LNCaP clone FGC (cell line): ENCODE data around the gene DNTT.
"Not testable (repeated sequence)": the region's sequence is repeated elsewhere in the genome, so short reads cannot be mapped to it uniquely, and the experiment has no call there.

Source experiments
- DNase-seq: peaks from one replicate; pipeline ENCODE4 v3.0.0-alpha.2; 2011; ENCODE audit warnings: low read depth
- H3K4me3 ChIP-seq: 2 replicates; pipeline ENCODE4 v1.5.1; 2011; ENCODE audit warnings: mild to moderate bottlenecking, low read depth, low read length, control low read depth
- TF ChIP-seq, protein P1 (sequence below): IDR thresholded peaks from 2 replicates; pipeline ENCODE4 v1.5.1; 2012; ENCODE audit warnings: mild to moderate bottlenecking; ENCODE audit not compliant: control insufficient read depth, insufficient read depth; ENCODE audit errors: extremely low read depth

The DNTT gene

DNA sequence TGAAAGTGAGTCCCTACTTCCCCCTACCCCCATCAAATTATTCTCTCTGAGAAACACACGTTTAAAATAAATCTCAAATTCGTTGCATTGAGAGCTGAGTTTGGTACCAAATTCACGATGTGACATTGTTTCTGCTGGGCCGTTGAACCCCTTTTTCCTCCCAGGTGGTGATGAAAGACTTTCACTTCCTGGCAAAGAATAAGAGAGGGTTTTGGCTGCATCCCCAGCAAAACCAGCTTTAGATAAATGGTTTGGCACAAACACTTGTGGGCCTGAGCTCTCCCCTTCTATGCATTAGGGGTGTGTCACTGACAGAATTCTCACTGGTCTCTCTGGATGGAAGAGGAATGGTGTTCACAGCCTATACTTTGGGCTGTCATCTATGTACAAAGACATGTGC is 8.8 kb upstream of the DNTT start:
- DNase-seq, result no peak
- TF ChIP-seq, protein P1, sequence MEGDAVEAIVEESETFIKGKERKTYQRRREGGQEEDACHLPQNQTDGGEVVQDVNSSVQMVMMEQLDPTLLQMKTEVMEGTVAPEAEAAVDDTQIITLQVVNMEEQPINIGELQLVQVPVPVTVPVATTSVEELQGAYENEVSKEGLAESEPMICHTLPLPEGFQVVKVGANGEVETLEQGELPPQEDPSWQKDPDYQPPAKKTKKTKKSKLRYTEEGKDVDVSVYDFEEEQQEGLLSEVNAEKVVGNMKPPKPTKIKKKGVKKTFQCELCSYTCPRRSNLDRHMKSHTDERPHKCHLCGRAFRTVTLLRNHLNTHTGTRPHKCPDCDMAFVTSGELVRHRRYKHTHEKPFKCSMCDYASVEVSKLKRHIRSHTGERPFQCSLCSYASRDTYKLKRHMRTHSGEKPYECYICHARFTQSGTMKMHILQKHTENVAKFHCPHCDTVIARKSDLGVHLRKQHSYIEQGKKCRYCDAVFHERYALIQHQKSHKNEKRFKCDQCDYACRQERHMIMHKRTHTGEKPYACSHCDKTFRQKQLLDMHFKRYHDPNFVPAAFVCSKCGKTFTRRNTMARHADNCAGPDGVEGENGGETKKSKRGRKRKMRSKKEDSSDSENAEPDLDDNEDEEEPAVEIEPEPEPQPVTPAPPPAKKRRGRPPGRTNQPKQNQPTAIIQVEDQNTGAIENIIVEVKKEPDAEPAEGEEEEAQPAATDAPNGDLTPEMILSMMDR, result no peak
- H3K4me3 ChIP-seq, result no peak overlapping the region

DNA sequence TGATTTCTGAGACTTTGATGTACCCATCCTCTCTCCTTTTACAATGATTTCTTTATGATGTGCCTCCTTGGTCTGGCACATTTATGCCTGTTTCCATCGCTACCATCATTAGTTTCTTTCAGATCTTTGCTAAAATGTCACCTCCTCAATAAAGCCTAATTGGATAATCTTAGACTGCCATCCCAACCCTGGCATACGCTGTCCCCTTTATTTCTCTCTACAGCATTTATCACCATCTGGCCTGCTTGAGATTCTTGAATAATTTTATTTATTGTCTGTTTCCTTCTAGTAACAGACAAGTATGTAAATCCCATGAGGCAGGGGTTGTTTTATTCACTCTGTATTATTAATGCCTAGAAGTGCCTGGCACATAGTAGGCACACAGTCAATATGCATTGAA is 6.7 kb upstream of the DNTT start:
- H3K4me3 ChIP-seq, result no peak overlapping the region
- DNase-seq, result no peak
- TF ChIP-seq, protein P1, result no peak

DNA sequence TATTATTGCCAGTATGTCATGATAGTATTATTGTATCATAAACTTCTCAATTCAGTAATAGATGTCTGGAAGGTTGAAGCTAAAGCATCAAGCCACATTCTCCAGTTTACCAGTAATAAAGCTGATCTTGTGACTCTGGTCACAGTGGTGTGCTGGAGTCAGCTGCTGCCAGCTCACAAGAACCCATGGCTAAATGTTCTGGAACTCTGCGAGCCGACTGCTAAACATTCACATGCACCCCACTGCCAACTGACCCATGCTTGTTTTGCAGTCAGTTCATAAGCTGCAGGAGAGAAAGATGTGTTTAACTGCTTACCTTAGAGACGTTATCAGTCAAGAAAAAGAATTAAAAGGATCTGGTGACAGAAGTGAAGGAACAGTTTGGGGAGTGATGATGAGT is 5.9 kb upstream of the DNTT start:
- TF ChIP-seq, protein P1, result no peak
- no peak for DNase-seq
- no peak overlapping the region for H3K4me3 ChIP-seq

DNA sequence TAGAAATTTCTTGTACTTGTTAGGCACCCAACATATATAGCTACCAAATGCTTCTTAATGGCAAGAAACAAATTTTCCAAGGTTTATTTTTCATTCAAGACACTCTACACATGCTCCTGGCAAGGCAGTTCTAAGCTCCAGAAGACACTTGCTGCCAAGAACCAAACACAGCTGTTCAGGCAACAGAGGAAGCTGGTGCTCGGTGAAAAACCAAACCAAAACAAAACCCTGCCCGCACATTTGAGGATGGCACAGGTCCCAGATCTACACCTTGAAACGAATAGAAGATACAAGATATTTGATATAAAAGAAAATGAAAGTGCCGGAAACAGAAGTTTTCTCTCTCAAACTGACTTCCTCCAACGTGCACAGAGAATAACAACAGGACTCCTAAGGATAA is 4.9 kb upstream of the DNTT start:
- no peak overlapping the region for H3K4me3 ChIP-seq
- TF ChIP-seq, protein P1, result no peak
- no peak for DNase-seq

DNA sequence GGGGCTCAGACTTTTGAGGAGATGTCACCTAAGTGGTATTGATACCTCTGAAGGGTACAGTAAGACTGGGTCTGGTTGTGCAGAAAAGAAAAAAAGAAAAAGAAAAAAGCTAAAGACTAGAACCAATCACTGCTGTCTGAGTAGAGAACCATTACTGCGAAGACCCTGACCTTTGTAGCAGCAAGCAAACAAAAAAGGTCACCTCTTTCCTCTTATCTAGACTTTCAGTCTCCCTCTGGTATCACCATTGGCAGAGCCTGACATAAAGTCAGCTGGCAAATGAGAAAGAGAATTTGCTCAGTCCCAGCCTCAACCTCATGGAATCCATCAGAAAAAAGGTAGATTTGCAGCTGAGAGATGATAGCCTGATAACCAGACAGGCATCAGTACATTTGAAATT is 2.6 kb upstream of the DNTT start:
- no peak for DNase-seq
- no peak overlapping the region for H3K4me3 ChIP-seq
- TF ChIP-seq, protein P1, result no peak

DNA sequence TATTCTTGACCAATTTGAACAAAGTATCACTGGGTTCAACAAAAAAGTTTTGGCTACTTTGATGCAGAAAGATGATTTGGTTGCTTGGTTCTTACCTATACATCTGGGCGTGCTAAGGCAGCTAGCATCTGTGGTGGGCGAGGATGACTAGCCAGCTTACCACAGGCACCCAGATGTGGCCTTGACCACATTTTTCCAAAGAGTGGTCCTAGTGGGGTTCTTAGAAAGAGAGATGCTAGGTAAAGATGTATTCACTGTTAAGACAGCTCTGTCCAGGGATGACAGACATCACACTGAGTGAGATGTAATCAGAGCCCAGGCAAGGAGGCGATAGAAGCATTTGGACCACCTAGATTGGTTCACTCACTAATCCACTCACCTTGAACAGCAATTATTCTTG is 785 bp downstream of the DNTT start:
- TF ChIP-seq, protein P1, result no peak
- H3K4me3 ChIP-seq, result no peak overlapping the region
- no peak for DNase-seq

DNA sequence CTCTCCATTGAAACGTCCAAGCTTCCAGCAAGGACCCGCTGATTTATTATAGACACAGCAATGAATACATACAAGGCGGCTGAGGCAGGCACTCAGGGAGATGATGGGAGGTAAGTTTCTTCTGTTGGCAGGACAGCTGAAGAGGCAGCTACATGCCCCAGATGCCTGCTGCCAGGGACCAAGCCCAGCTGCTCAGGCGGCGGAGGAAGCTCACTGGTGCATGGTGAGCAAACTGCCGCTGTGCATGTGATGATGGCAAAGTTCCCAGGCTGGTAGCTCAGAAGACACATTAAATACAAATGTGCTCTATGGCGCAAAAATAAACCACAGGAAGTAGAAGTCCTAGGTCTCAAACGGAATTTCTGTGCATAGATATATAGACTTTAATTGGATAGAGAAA is 2.3 kb downstream of the DNTT start:
- no peak overlapping the region for H3K4me3 ChIP-seq
- DNase-seq, result peak; percentile 22
- TF ChIP-seq, protein P1, result no peak

DNA sequence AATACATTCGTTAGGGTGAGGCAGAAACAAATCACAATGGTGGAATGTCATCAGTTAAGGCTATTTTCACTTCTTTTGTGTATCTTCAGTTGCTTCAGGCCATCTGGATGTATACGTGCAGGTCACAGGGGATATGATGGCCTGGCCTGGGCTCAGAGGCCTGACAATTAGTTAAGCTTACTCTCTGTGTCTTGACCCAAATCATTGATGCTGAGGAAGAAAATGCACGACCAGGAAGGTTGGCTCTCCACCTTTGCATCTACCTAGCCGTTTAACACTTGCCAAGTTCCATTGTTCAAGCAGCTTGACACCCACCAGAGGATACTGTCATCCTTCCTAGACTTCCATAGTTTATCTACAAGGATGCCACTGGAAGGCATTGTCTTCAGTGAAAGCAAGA is 4.6 kb downstream of the DNTT start:
- not testable (repeated sequence) for DNase-seq, H3K4me3 ChIP-seq
